ENCODE results near the gene NRG3.

GRCh38 chr10:81872206-81872862 lies 2.7 kb upstream of the NRG3 start:
- no peak for TF ChIP-seq CTCF (IDR thresholded peaks at IDR 0.05)
- TF ChIP-seq POLR2A (IDR thresholded peaks at IDR 0.05): no peak
- TF ChIP-seq EP300 (IDR thresholded peaks at IDR 0.05; ENCODE audit: low read depth): no peak

All from transverse colon (tissue), 3 donors.